GM21367 (cell line): ENCODE data around the gene MORN5.

Experiments
- ATAC-seq: cut with Tn5 transposase; IDR thresholded peaks from one replicate; pipeline ENCODE4 v1.9.1; 2021; ENCODE audit not compliant: unreplicated experiment

Gene MORN5

GRCh38 chr9:122143296-122143695 is 16.4 kb upstream of the MORN5 start:
- ATAC-seq, result no peak

- ATAC-seq, result no peak
These were observed 15.8 kb upstream of the MORN5 start for GRCh38 chr9:122143876-122144405.

GRCh38 chr9:122144836-122145591 is 14.7 kb upstream of the MORN5 start:
- ATAC-seq, result no peak

- no peak for ATAC-seq
These were observed 14.2 kb upstream of the MORN5 start for GRCh38 chr9:122145592-122145863.

GRCh38 chr9:122151267-122151828 is 8.4 kb upstream of the MORN5 start:
- no peak for ATAC-seq

- no peak for ATAC-seq
These were observed 3.9 kb upstream of the MORN5 start for GRCh38 chr9:122155796-122156195.

- no peak for ATAC-seq
These were observed 1.5 kb upstream of the MORN5 start for GRCh38 chr9:122158202-122158601.

GRCh38 chr9:122159925-122160246 is 178 bp downstream of the MORN5 start:
- ATAC-seq, result no peak

- ATAC-seq, result no peak
These were observed 2.7 kb downstream of the MORN5 start for GRCh38 chr9:122162415-122162814.

- no peak for ATAC-seq
These were observed 4.6 kb downstream of the MORN5 start for GRCh38 chr9:122164286-122164685.

GRCh38 chr9:122168356-122168755 is 8.6 kb downstream of the MORN5 start:
- ATAC-seq, result no peak

- no peak for ATAC-seq
These were observed 12.4 kb downstream of the MORN5 start for GRCh38 chr9:122172131-122172530.

- ATAC-seq, result no peak
These were observed 14.0 kb downstream of the MORN5 start for GRCh38 chr9:122173670-122174069.

- no peak for ATAC-seq
These were observed 17.2 kb downstream of the MORN5 start for GRCh38 chr9:122176916-122177315.

GRCh38 chr9:122179054-122179689 is 19.5 kb downstream of the MORN5 start:
- ATAC-seq, result no peak

GRCh38 chr9:122179690-122180074 is 20.0 kb downstream of the MORN5 start:
- ATAC-seq, result no peak

- ATAC-seq, result no peak
These were observed 20.9 kb downstream of the MORN5 start for GRCh38 chr9:122180633-122181032.

GRCh38 chr9:122183501-122183900 is 23.8 kb downstream of the MORN5 start:
- no peak for ATAC-seq

- ATAC-seq, result no peak
These were observed 24.8 kb downstream of the MORN5 start for GRCh38 chr9:122184551-122184950.

GRCh38 chr9:122186301-122186700 is 26.6 kb downstream of the MORN5 start:
- no peak for ATAC-seq

- no peak for ATAC-seq
These were observed 27.2 kb downstream of the MORN5 start for GRCh38 chr9:122186777-122187470.

- ATAC-seq, result no peak
These were observed 28.7 kb downstream of the MORN5 start for GRCh38 chr9:122188369-122188768.
